A549 (cell line): ENCODE measurements around the gene MED14. TPM values are rescaled to one million over a fixed set of nuclear protein-coding genes. Genes with fewer than 3 reads are reported as not detected.
"Not testable (repeated sequence)": the region's sequence is repeated elsewhere in the genome, so short reads cannot be mapped to it uniquely, and the experiment has no call there.

Source experiments
- ATAC-seq, 2 experiments: fragments of 200-7000 bp in 1 of 2; fragments of >200 bp in 1 of 2; cut with Nextera tagmentation in 1 of 2; cut with Tn5 transposase in 1 of 2; 3 replicates each; pipeline versions ENCODE4 v1.8.0 to v1.9.1; 2018 to 2020; ENCODE audit warnings: mild to moderate bottlenecking in 1 of 2, moderate library complexity in 1 of 2
- CTCF ChIA-PET: fragments of 300-600 bp; sonication (Branson Sonifier 250); formaldehyde crosslinking; extraction: SDS; loops from one replicate; lab custom pipeline; 2021; ENCODE audit warnings: antibody characterized with exemption, inconsistent platforms; lab: Yijun Ruan, JAX
- POLR2A ChIA-PET: fragments of 350-600 bp; formaldehyde crosslinking; extraction: SDS; loops from one replicate; lab custom pipeline; 2021; ENCODE audit warnings: antibody characterized with exemption, inconsistent platforms; lab: Yijun Ruan, JAX
- DNase-seq, 2 experiments: peaks; one replicate each; pipeline versions ENCODE4 v3.0.0 to v3.0.0-alpha.2; 2011 to 2016; ENCODE audit warnings: low read depth in 1 of 2, low spot score in 1 of 2
- FAIRE-seq: peaks from 2 replicates; lab custom pipeline; 2011; peaks lifted over from hg19 to GRCh38; lab: Jason Lieb, UNC
- H3K27ac ChIP-seq, 2 experiments: fragments of >200 bp; sonication (Bioruptor Twin); formaldehyde crosslinking; 3 replicates each; pipeline ENCODE4 v1.5.1; 2016 to 2017
- H3K4me1 ChIP-seq: fragments of >200 bp; sonication (Bioruptor Twin); formaldehyde crosslinking; 3 replicates; pipeline ENCODE4 v1.6.1; 2016
- H3K4me2 ChIP-seq: fragments of >200 bp; sonication (Bioruptor Twin); formaldehyde crosslinking; 3 replicates; pipeline ENCODE4 v1.6.1; 2016
- H3K4me3 ChIP-seq: fragments of >200 bp; sonication (Bioruptor Twin); formaldehyde crosslinking; 3 replicates; pipeline ENCODE4 v1.5.1; 2016
- H3K9me3 ChIP-seq: fragments of >200 bp; sonication (Bioruptor Twin); formaldehyde crosslinking; 3 replicates; pipeline ENCODE4 v1.6.1; 2016
- BHLHE40 ChIP-seq: IDR thresholded peaks from 2 replicates; pipeline ENCODE4 v1.6.1; 2012; ENCODE audit warnings: low read depth, low read length, inconsistent platforms
- CEBPB ChIP-seq, 2 experiments: fragments of >200 bp in 1 of 2; sonication (Bioruptor Twin) in 1 of 2; formaldehyde crosslinking in 1 of 2; IDR thresholded peaks; 2 replicates each; pipeline ENCODE4 v1.6.1; 2012 to 2016
- CHD4 ChIP-seq: fragments of 200-600 bp; sonication (generic); IDR thresholded peaks from 2 replicates; pipeline ENCODE4 v1.6.1; 2016; ENCODE audit warnings: antibody characterized with exemption, mild to moderate bottlenecking, borderline replicate concordance
- EHMT2 ChIP-seq: fragments of 200-600 bp; sonication (generic); IDR thresholded peaks from 2 replicates; pipeline ENCODE4 v1.6.1; 2016; ENCODE audit warnings: antibody characterized with exemption, low read depth, mild to moderate bottlenecking, moderate library complexity
- EP300 ChIP-seq, 2 experiments: fragments of >200 bp; sonication (Bioruptor Twin); formaldehyde crosslinking; IDR thresholded peaks; 2 replicates in 1 of 2; 3 replicates in 1 of 2; pipeline ENCODE4 v1.6.1; 2016 to 2017
- ESRRA ChIP-seq: fragments of 150-350 bp; IDR thresholded peaks from 2 replicates; pipeline ENCODE4 v1.6.1; 2014; ENCODE audit warnings: mild to moderate bottlenecking, low read length, borderline replicate concordance
- FOXS1 ChIP-seq: fragments of 250-450 bp; sonication (Bioruptor Pico); IDR thresholded peaks from 2 replicates; pipeline ENCODE4 v1.5.0; 2020; ENCODE audit warnings: mild to moderate bottlenecking, moderate library complexity
- GATA3 ChIP-seq: IDR thresholded peaks from 2 replicates; pipeline ENCODE4 v1.6.1; 2012; ENCODE audit warnings: borderline replicate concordance
- HDAC2 ChIP-seq: fragments of 200-600 bp; sonication (generic); IDR thresholded peaks from 2 replicates; pipeline ENCODE4 v1.6.1; 2016
- HOXA7 ChIP-seq: fragments of 250-450 bp; sonication (Bioruptor Pico); IDR thresholded peaks from 2 replicates; pipeline ENCODE4 v1.5.0; 2020; ENCODE audit warnings: mild to moderate bottlenecking, moderate library complexity
- HOXB13 ChIP-seq: fragments of 250-450 bp; sonication (Bioruptor Pico); IDR thresholded peaks from 2 replicates; pipeline ENCODE4 v1.5.0; 2020; ENCODE audit warnings: low read depth, mild to moderate bottlenecking, moderate library complexity
- HOXB5 ChIP-seq: fragments of 250-450 bp; sonication (Bioruptor Pico); IDR thresholded peaks from 2 replicates; pipeline ENCODE4 v1.5.0; 2020; ENCODE audit warnings: mild to moderate bottlenecking, moderate library complexity
- JUN ChIP-seq, 2 experiments: fragments of >200 bp; sonication (Bioruptor Twin); formaldehyde crosslinking; IDR thresholded peaks; 2 replicates in 1 of 2; 3 replicates in 1 of 2; pipeline ENCODE4 v1.6.1; 2016 to 2017
- JUNB ChIP-seq: fragments of >200 bp; sonication (Bioruptor Twin); formaldehyde crosslinking; IDR thresholded peaks from 2 replicates; pipeline ENCODE4 v1.6.1; 2016
- KDM5A ChIP-seq: fragments of 200-600 bp; sonication (generic); IDR thresholded peaks from 2 replicates; pipeline ENCODE4 v1.6.1; 2016; ENCODE audit warnings: antibody characterized with exemption, mild to moderate bottlenecking
- MAFK ChIP-seq: fragments of 450-650 bp; IDR thresholded peaks from 2 replicates; pipeline ENCODE4 v1.6.1; 2014; ENCODE audit not compliant: partially characterized antibody
- NPAS2 ChIP-seq: fragments of 250-450 bp; sonication (Bioruptor Pico); IDR thresholded peaks from 2 replicates; pipeline ENCODE4 v1.8.0; 2022; ENCODE audit warnings: mild to moderate bottlenecking, moderate library complexity, borderline replicate concordance
- NR3C1 ChIP-seq: fragments of >200 bp; sonication (Bioruptor Twin); formaldehyde crosslinking; IDR thresholded peaks from 3 replicates; pipeline ENCODE4 v1.6.1; 2017
- PHF8 ChIP-seq: fragments of 200-600 bp; sonication (generic); IDR thresholded peaks from 2 replicates; pipeline ENCODE4 v1.6.1; 2016; ENCODE audit warnings: low read depth, mild to moderate bottlenecking, antibody characterized with exemption, moderate library complexity, borderline replicate concordance
- RAD21 ChIP-seq, 2 experiments: fragments of >200 bp in 1 of 2; sonication (Bioruptor Twin) in 1 of 2; formaldehyde crosslinking in 1 of 2; IDR thresholded peaks in 1 of 2; conservative IDR thresholded peaks in 1 of 2; 2 replicates in 1 of 2; 3 replicates in 1 of 2; pipeline ENCODE4 v1.6.1; 2012 to 2018; ENCODE audit warnings: inconsistent platforms in 1 of 2
- RARB ChIP-seq: fragments of 250-450 bp; sonication (Bioruptor Pico); IDR thresholded peaks from 2 replicates; pipeline ENCODE4 v1.8.0; 2021; ENCODE audit warnings: mild to moderate bottlenecking, moderate library complexity
- TFCP2L1 ChIP-seq: fragments of 250-450 bp; sonication (Bioruptor Pico); IDR thresholded peaks from 2 replicates; pipeline ENCODE4 v1.5.0; 2021; ENCODE audit warnings: mild to moderate bottlenecking
- ZFP36 ChIP-seq: fragments of 450-650 bp; IDR thresholded peaks from 2 replicates; pipeline ENCODE4 v1.6.1; 2014; ENCODE audit warnings: borderline replicate concordance; ENCODE audit not compliant: partially characterized antibody
- ZSCAN20 ChIP-seq: fragments of 250-450 bp; sonication (Bioruptor Pico); IDR thresholded peaks from 2 replicates; pipeline ENCODE4 v1.8.0; 2022; ENCODE audit warnings: mild to moderate bottlenecking, moderate library complexity
- WGBS: methylation state at CpG from one replicate; pipeline ENCODE4 v1.1.6; 2017; ENCODE audit errors: missing lambda C conversion rate; 5-methylcytosine and 5-hydroxymethylcytosine counted together
- polyA plus RNA-seq, 4 experiments: library from polyadenylated mRNA; depleted of rRNA in 3 of 4; stranded (reverse); fragments of >200 nt; fragmentation: RNase III in 1 of 4; extraction: RNeasy Plus Mini Kit Qiagen cat#74134 plus additional on column Dnase treatment in 1 of 4; gene quantifications; 2 replicates in 3 of 4; 3 replicates in 1 of 4; pipeline ENCODE4 v1.2.3, GENCODE V29; 2011 to 2017
- TF ChIP-seq, protein P1 (sequence below): IDR thresholded peaks from 2 replicates; pipeline ENCODE4 v1.6.1; 2012
- TF ChIP-seq, protein P2 (sequence below): IDR thresholded peaks from 2 replicates; pipeline ENCODE4 v1.6.1; 2012
- TF ChIP-seq, protein P3 (sequence below): fragments of >200 bp; sonication (Bioruptor Twin); formaldehyde crosslinking; IDR thresholded peaks from 2 replicates; pipeline ENCODE4 v1.6.1; 2016

MED14 gene
- polyA plus RNA-seq, 2 of the 4 experiments (the other 2 are of a cell fraction), result 26.8 to 62.0 TPM

DNA sequence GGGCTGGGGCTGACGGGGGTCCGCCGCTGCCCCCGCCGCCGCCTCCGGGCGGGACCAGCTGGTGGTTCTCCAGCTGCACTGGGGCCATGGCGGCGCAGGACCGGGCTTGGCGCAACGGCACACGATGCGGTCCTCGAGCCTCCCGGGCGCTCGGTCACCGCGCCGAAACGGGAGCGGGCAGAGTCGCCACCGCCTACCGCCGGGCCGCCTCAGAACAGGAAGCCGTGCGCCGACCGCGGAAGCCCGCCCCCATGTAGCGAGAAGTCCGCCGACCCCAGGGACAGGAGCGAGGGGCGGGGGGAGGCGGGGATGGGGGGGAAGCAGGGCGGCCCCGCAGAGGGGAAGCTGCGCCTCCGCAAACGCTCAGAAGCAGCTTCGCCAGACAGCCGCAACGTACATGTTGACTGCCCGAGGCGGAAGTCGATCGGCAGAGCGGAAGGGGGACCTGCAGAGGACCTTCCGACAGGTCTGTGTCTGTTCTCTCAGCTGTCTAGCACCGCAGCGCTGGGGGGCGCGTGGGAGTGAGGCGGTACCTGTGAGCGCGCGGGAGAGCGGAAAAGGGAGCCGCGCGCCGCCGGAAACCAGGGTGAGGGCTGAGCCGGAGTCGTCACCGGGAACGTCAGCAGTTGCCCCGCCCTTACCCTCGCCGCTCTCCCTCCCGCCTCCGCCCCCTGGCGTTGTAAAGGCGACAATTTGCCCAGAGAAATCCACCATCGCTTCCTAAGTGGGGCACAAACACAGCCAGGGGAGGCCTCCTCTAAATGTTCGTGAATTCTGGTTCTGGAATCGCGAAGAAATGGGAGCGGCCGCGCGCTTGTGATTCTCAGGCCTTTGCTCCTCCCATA is at the start of gene MED14 (continued):
- TF ChIP-seq HOXB13 (CRISPR knock-in tag), result no peak
- TF ChIP-seq RARB (CRISPR knock-in tag), result no peak
- TF ChIP-seq EP300 (IDR thresholded peaks at IDR 0.05), result no peak
- TF ChIP-seq JUNB, result no peak
- no peak for TF ChIP-seq NR3C1
- TF ChIP-seq, protein P1, sequence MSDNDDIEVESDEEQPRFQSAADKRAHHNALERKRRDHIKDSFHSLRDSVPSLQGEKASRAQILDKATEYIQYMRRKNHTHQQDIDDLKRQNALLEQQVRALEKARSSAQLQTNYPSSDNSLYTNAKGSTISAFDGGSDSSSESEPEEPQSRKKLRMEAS, result peak; percentile 80
- no peak for TF ChIP-seq HOXB5 (CRISPR knock-in tag)
- TF ChIP-seq FOXS1 (CRISPR knock-in tag), result no peak
- no peak for TF ChIP-seq ESRRA
- no peak for TF ChIP-seq HOXA7 (CRISPR knock-in tag)
- TF ChIP-seq, protein P2, sequence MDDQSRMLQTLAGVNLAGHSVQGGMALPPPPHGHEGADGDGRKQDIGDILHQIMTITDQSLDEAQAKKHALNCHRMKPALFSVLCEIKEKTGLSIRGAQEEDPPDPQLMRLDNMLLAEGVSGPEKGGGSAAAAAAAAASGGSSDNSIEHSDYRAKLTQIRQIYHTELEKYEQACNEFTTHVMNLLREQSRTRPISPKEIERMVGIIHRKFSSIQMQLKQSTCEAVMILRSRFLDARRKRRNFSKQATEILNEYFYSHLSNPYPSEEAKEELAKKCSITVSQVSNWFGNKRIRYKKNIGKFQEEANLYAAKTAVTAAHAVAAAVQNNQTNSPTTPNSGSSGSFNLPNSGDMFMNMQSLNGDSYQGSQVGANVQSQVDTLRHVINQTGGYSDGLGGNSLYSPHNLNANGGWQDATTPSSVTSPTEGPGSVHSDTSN, result 0 out of 2 replicates have a peak, but pooled peaks have one; percentile 16
- peak; percentile 42; the same call in 1 of the 2 replicates for TF ChIP-seq PHF8
- TF ChIP-seq KDM5A, result no peak

- no peak for ATAC-seq
- 58% methylated on average over 4 of the region's 4 CpGs for WGBS
- no peak for TF ChIP-seq JUN (IDR thresholded peaks at IDR 0.05)
- TF ChIP-seq TFCP2L1 (CRISPR knock-in tag), result no peak
- no peak for TF ChIP-seq PHF8
- TF ChIP-seq, protein P3, sequence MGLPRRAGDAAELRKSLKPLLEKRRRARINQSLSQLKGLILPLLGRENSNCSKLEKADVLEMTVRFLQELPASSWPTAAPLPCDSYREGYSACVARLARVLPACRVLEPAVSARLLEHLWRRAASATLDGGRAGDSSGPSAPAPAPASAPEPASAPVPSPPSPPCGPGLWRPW, result no peak
- ChIA-PET CTCF (no interaction called here), POLR2A (no interaction called here)
- peak; percentile 96 for FAIRE-seq
- Histone ChIP-seq H3K27ac (no peak overlapping the region), H3K4me2 (peak overlapping the region; percentile 32; the same call in 2 of the 3 replicates), H3K4me1 (peaks cover 6% of the 10 kb centered on the region; the same call in 1 of the 3 replicates), H3K9me3 (no peaks in the 10 kb centered on the region), H3K4me3 (no peak overlapping the region)
- DNase-seq, result peak in 1 of 2 experiments; percentile 4
Observed at GRCh38 chrX:40784516-40785151, 49.3 kb upstream of the MED14 start.

- FAIRE-seq, result peak; percentile 18
- CTCF ChIA-PET, ATAC-seq, H3K9me3 ChIP-seq, POLR2A ChIA-PET, H3K4me3 ChIP-seq, DNase-seq, H3K4me1 ChIP-seq, H3K4me2 ChIP-seq, H3K27ac ChIP-seq: not testable (repeated sequence)
- 68% methylated on average over 7 of the region's 11 CpGs for WGBS
Observed at GRCh38 chrX:40782644-40783259, 47.4 kb upstream of the MED14 start.

DNA sequence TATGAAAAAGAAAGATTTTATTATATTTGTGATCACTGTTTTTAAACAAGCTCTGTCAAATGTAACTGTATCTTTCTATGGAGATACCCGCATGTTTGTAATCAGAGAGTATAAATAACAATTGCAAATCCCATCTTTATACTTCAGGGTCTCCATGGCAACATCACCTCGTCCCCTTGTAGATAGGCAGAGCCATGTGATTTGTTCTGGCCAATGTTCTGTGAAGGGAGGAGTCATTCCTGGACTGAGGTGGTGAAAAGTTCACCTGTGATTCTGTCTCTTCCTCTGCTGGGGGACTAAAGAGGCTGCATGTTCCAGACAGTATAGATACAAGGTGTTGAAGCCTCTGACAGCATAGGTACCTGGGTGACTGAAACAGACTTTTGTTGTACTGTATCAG is 45.6 kb upstream of the MED14 start:
- POLR2A ChIA-PET, result no interaction called here
- CTCF ChIA-PET, result interaction anchor here (1.0 to 1.2 kb wide), 2 partner anchors 13 to 46 kb away, joined by 3 to 4 read pairs; no protein-coding TSS in a partner anchor
- Histone ChIP-seq H3K4me1 (peaks cover 6% of the 10 kb centered on the region; the same call in 1 of the 3 replicates), H3K9me3 (no peaks in the 10 kb centered on the region), H3K4me3 (no peak overlapping the region), H3K27ac (no peak overlapping the region)
- WGBS, result 70% methylated on average over 2 of the region's 2 CpGs
- ATAC-seq (no peak), DNase-seq (no peak)
- TF ChIP-seq RARB (CRISPR knock-in tag) (no peak), CEBPB (IDR thresholded peaks at IDR 0.05) (no peak), KDM5A (no peak), CHD4 (no peak), HDAC2 (no peak), EHMT2 (no peak), RAD21 (conservative IDR thresholded peaks at IDR 0.05 in 1 of 2, IDR thresholded peaks at IDR 0.05 in 1 of 2) (no peak), FOXS1 (CRISPR knock-in tag) (no peak), NPAS2 (no peak), BHLHE40 (no peak), MAFK (no peak), HOXB13 (CRISPR knock-in tag) (no peak), GATA3 (no peak), ZFP36 (no peak), ZSCAN20 (CRISPR knock-in tag) (no peak), TFCP2L1 (CRISPR knock-in tag) (no peak), NR3C1 (no peak)
- TF ChIP-seq, protein P1, result no peak
- TF ChIP-seq, all 56 proteins: peak for 0
- FAIRE-seq, result no peak
- H3K4me2 ChIP-seq, result no peak overlapping the region
